Measurements from ENCODE around the gene ROR1.
"Not testable (repeated sequence)": the region's sequence is repeated elsewhere in the genome, so short reads cannot be mapped to it uniquely, and the experiment has no call there.

The ROR1 gene

GRCh38 chr1:63770381-63770780 is 3.4 kb upstream of the ROR1 start:
- FAIRE-seq, result no peak

GRCh38 chr1:63772201-63772600 is 1.6 kb upstream of the ROR1 start:
- FAIRE-seq, result no peak

- no peak for FAIRE-seq
These were observed 941 bp upstream of the ROR1 start for GRCh38 chr1:63772876-63773275.

- no peak for FAIRE-seq
These were observed 362 bp upstream of the ROR1 start for GRCh38 chr1:63773496-63773814.

- FAIRE-seq, result no peak
These were observed 1.0 kb downstream of the ROR1 start for GRCh38 chr1:63774617-63775417.

DNA sequence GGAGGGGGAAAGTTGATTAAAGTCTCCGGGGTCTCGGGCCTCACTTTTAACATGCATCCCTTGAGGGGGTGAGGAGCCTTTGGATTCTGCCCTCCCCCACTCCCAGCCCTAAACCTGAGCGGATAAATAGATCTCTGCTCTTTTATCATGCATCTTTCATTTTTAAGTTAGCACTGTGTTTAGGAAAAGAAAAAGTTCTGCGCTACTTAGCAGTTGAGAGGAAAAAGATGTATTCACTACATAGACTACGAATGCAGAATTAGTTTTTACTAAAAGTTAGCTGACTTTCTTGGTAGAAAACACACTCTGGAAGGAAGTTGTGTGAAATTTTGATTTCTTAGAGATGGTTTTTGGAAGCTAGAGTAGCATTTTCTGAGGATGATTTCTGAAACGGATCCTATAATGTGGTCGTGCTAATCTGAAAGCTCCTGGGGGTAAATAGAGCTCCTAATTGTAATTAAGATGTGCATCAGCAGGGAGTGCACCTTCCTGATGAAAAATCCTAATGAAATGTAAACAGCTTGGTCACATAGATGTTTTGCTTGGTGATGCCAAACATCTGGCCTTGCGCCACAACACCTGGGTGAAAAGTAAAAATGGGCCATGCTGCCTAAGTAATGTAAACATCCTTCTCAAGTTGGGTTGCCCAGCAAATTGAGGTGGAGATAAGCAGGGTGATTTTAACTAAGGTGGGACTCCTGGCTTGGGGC is 1.8 kb downstream of the ROR1 start:
- no peak for FAIRE-seq

DNA sequence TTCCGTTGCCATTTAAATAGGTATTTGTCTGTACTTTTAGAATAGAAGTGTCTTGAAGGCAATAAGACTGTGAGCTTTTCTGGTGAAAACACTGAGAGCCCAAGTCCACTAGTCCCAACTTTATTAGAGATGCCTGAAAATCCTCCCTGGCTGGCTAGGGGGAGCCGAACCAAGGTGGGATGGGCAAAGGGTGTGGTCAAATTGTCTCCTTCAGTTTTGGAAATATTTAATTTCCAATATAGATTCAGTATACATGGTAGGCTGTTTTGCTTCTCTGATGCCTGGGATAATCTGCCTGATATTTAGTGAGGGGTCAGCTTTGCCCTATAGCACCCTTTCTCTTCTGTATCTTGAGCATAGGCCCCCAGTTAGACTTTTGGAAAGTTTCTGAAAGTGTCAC is 3.5 kb downstream of the ROR1 start:
- FAIRE-seq, result no peak

- no peak for FAIRE-seq
These were observed 4.4 kb downstream of the ROR1 start for GRCh38 chr1:63777965-63778880.

DNA sequence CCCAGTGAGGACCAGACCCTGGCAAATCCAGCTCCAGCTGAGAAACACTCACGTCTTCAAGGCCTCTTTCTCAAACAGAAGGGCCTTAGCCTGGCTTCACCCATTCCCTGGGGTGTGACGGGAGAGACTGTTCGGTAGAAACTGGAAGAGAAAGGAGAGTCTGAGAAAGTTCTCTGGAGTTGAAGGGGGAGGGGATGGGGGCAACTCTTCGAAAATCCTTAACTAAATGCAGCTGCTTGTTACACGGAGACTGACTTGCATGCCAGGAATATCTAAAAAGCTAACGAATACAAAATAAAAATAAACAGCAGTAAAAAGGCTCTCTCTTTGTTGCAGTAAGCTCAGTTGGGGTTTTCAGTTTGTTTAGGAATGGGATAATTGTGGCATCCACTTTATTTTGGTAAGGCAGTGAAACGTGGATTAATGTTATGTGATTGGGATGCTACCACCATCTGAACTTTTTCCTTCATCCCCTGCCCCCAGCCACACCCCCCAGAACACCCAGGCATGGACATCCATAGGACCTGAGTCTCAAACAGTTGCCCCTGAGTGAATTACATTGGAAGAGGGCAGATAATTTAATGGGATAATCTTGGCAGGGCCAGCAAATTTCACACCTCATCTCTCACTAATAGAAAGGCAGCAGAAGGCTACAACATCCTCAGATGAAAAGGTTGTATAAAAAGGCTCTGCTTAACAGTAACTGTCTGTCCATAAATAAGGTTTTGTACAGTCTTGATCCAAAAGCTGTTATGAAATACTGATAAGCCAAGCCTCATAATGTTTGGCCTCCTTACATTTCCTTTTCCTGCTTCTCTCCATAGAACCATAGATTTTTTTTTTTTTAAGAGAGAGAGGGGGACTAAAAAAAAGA is 5.8 kb downstream of the ROR1 start:
- FAIRE-seq, result no peak

DNA sequence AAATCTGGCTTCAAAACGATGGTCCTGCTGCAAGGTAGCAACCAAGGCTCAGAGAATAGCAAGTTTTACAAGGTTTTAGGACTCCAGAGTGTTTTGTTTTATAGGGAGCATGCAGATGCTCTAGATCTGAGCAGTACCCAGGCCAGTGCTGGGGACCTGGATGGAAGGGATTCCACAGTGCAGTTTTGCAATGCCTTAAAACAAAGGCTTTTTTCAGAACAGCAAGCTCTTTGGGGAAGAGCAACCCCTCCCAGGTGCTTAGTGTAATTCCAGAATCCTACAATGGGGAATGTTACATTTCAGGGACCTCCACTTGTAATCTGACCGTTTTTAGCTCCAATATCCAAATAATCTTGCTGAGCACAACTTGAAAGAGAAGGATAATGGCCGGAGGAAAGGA is 6.7 kb downstream of the ROR1 start:
- FAIRE-seq, result no peak

GRCh38 chr1:63782982-63783381 is 9.2 kb downstream of the ROR1 start:
- no peak for FAIRE-seq

DNA sequence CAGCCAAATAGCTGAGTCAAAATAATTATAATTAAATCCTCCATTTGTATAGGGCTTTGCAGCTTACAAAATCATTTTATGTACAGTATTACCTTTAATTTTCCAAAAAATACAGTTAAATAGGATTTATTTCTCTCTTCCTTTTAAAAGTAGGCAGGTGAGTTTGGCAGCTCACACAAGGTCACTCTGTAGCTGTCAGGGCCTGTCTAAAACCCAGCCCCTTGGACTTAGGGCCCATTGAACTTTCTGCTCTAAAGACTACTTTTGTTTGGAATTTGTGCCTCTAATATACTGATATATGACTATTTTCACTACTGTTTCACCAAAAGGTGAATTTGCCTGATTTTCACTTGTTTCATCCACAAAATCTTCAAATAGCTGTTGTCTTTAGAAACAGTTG is 10.3 kb downstream of the ROR1 start:
- FAIRE-seq, result no peak

DNA sequence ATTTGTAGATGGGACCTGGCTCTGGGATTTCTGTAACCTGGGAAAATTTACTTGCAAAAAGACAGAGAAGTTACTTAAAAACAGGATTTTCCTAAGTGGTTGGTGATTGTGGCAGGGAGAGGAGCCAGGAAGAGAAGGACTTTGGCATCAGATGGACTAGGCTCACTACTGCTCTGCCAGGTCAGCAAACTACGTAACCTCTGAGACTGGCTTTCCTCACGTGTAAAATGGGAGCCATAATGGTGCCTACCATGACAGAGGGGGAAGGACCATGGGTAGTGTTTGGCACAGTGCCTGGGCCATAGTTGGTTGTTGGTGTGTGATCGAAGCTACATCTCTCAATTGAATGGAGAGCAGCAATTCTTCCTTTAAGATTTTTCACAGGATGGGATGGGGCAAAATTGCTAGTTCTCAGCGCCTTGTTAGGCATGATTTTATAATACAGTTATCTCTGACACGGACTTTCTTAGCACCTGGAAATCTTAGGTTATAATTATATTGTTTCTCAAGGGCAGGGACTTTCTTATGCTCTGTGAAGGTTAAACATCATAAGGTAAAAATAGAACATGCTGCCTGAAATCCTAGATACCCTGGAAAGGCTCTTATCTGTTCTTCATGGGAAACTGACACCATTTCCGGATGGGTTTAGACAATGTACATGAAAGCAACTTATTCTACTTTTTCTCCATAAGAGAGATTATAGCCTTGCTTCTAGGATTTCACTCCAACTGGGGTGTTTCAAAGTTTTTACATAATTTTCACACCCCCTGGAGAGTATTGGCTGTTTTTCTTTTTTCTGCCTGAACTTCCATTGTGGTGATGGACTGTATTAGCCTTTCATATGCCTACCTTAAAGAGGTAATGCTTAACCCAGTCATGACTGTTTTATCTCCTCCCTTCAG is 10.9 kb downstream of the ROR1 start:
- FAIRE-seq, result no peak

- FAIRE-seq, result not testable (repeated sequence)
These were observed 13.5 kb downstream of the ROR1 start for GRCh38 chr1:63787270-63787669.

DNA sequence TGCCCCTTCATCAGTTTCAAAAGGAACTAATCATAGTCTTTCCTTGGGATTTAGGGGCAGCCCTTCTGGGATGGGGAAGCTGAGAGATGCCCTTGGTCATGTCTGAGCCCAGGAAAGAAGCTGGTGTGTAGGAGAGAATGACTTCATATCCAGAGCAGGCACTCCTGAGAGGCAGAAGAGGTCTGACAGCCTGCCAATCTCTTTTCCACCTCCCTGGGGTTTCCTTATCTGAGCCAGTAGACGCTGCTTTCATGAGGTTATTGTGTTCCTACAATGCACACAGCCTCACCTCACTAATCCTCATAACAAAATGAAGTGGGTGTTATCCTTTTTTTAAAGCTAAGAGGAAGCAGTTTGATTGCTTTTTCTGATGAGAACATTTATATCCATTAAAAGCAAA is 14.1 kb downstream of the ROR1 start:
- FAIRE-seq, result no peak

DNA sequence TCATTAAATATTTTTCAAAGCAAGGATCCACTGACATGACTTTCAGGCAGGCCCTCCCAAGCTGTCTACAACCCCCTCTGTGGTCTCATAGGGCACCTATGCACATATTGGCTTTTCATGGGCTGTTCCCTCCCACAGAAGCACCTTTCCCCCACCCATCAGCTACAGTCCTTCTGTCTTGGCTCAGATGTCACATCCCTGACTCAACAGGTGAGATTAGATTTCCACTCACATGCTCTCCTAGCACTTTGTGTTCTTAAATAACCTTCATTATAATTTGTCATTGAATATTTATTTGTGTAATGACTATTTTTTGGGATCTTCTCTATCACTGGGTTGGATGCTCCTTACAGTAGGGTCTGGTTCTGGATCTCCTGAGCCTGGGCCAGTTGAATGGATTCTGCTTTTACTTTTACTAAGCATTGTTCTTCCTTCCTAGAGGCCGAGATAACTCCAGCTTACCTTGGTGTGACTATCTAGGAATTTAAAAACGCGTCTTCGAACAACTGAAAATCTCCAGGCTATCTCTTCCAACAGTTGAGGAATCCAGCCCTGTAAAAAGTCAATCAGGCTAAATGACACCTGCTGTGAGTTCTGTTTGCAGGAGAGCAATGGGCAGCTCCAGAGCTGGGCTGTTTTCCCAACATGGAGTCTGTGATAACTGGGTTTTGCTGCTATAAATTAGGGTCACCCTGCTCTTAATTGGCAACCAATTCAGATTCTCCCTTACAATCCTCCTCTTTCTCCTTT is 16.2 kb downstream of the ROR1 start:
- no peak for FAIRE-seq

DNA sequence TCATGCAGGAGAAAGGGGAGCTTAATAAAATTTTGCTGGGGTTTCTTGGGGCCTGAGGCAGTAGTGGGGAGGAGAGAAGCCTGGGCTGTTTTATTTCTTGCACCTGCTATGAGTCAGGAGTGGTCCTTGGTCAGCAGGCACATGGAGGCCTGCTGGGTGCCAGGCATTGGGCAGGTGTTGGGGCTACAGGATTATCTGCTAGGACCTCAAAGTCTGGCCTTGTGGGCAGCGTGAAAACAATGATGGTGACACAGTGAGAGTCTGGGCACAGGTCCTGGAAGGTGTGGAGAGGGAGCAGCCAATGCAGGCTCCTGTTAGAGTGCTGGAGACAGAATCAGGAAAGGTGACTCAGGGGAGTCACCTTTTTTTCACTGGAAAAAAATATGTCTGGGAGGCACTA is 17.2 kb downstream of the ROR1 start:
- FAIRE-seq, result no peak

DNA sequence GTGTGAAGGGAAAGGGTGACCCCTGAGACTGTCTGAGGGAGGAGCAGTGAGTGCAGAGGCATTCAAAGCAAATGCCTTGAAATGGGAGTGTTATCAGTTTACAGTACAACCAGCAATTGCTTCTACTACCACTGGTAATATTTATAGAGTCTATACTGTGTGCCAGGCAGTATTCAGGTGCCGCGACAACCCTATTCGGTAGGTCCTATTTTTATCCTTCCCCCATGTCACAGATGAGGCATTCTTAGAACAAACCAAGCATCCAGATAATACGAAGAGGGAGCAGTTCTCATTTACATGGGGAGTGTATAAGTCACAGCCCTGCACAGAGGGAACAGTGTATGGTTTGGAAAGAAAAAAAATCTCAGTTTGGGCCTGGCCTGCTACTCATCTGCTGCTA is 18.3 kb downstream of the ROR1 start:
- FAIRE-seq, result no peak

GRCh38 chr1:63793741-63794240 is 20.0 kb downstream of the ROR1 start:
- no peak for FAIRE-seq

DNA sequence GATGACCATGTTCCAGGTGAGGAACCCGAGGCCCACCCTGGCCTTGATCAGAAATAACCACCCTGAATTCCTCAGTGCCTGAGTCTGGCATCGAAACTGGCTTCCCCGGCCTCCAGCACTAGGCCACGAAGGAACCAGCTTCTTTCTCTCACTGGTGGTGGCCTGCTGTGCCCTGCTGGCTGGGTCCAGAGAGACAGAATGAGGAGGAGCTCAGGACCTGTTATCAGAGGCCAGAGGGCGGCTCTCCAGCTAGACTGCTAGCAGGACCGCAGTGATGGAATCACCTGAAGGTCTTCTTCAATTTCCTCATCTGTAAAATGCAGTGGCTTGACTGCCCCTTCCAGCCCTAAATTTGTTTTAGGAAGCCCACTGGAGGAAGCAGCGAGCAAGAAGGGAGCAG is 20.5 kb downstream of the ROR1 start:
- no peak for FAIRE-seq

- FAIRE-seq, result no peak
These were observed 21.1 kb downstream of the ROR1 start for GRCh38 chr1:63794939-63795378.
